Measurements from ENCODE around the gene THUMPD1. TPM values are rescaled to one million over a fixed set of nuclear protein-coding genes. Genes with fewer than 3 reads are reported as not detected.

Gene THUMPD1
- total and polyA plus RNA-seq, 2 donors (not counting 3 experiments of a cell fraction or from before 2014, with no cell fraction given), result 27.9 to 29.0 TPM

- dilution Hi-C loops (cut with MboI; ENCODE audit: extremely low pct_ligation_motif_present, low sequenced_read_pairs), result no loop called here
- peak overlapping the region; percentile 91 for H3K9ac ChIP-seq (replicated peaks; ENCODE audit: extremely low read depth, insufficient read depth, low read length)
- peak; percentile 91 for FAIRE-seq
These were observed 607 bp downstream of the THUMPD1 start for GRCh38 chr16:20740901-20741521.

GRCh38 chr16:20740007-20740883 lies 1.4 kb downstream of the THUMPD1 start:
- Histone ChIP-seq H4K20me1 (replicated peaks; ENCODE audit: control insufficient read depth, extremely low read depth, insufficient read depth, low read length) (peaks cover 2% of the 10 kb centered on the region), H3K9me1 (replicated peaks; ENCODE audit: control insufficient read depth, extremely low read depth, insufficient read depth, low read length) (no peaks in the 10 kb centered on the region), H3K4me3 (replicated peaks in 1 of 3; ENCODE audit: insufficient read depth in 1 of 3, low read depth in 1 of 3, low read length in 3 of 3) (peak overlapping the region; percentile 37 to 98 (median 91)), H2AFZ (ENCODE audit: low read depth, low read length) (no peak overlapping the region), H3K79me2 (ENCODE audit: control insufficient read depth, insufficient read depth, low read length) (peaks cover 26% of the 10 kb centered on the region), H3K9me3 (replicated peaks; ENCODE audit: control insufficient read depth, insufficient read depth, low read length) (no peaks in the 10 kb centered on the region), H3K36me3 (ENCODE audit: control insufficient read depth in 2 of 2, extremely low read depth in 1 of 2, insufficient read depth in 2 of 2, low read length in 2 of 2) (peaks cover 14 to 31% of the 10 kb centered on the region in 2 experiments), H3K9ac (replicated peaks; ENCODE audit: extremely low read depth, insufficient read depth, low read length) (peak overlapping the region; percentile 83), H3K4me1 (ENCODE audit: control insufficient read depth, extremely low read depth, insufficient read depth, low read length) (peaks cover 10% of the 10 kb centered on the region), H3K4me2 (ENCODE audit: insufficient read depth, low read length) (peak overlapping the region; percentile 98), H3K27me3 (ENCODE audit: control insufficient read depth in 2 of 2, insufficient read depth in 2 of 2, low read length in 2 of 2) (no peaks in the 10 kb centered on the region), H3K27ac (ENCODE audit: insufficient read depth, low read depth, low read length) (peak overlapping the region; percentile 53)
- DNase-seq (ENCODE audit: low read depth, low spot score) (peak; percentile 53), FAIRE-seq (no peak)
- dilution Hi-C loops (cut with MboI; ENCODE audit: extremely low pct_ligation_motif_present, low sequenced_read_pairs) (no loop called here), intact Hi-C loops (cut with micrococcal nuclease) (loop anchor here (5.0 kb wide), 1 partner anchor 162 kb away; the partner anchor contains the start of genes DCUN1D3 and LYRM1)
- POLR2A ChIA-PET, result interaction anchor here (0.5 kb wide), 1 partner anchor 34 kb away, joined by 8 read pairs; no protein-coding TSS in a partner anchor
- peak; percentile 42 to 48 for TF ChIP-seq CTCF (IDR thresholded peaks at IDR 0.05; ENCODE audit: extremely low read depth in 1 of 2, insufficient read depth in 1 of 2, low read depth in 1 of 2, low read length in 2 of 2)
- TF ChIP-seq MAX (IDR thresholded peaks at IDR 0.05; ENCODE audit: insufficient read depth, insufficient read length), result no peak
- no peak for TF ChIP-seq JUN (IDR thresholded peaks at IDR 0.05; ENCODE audit: borderline replicate concordance, insufficient read depth, insufficient read length, low read depth)
- CTCF ChIA-PET, result interaction anchor here (0.8 to 2.8 kb wide), 8 partner anchors 10 to 833 kb away, joined by 3 to 12 read pairs (median 3); no protein-coding TSS in a partner anchor
- no TSS peak for BruUV-seq (replicated peaks)

More at GRCh38 chr16:20740901-20741521, 607 bp downstream of the THUMPD1 start:
- POLR2A ChIA-PET, result interaction anchor here (0.5 kb wide), 1 partner anchor 33 kb away, joined by 8 read pairs; no protein-coding TSS in a partner anchor
- H3K36me3 ChIP-seq (ENCODE audit: control insufficient read depth in 2 of 2, extremely low read depth in 1 of 2, insufficient read depth in 2 of 2, low read length in 2 of 2), result peaks cover 14 to 24% of the 10 kb centered on the region in 2 experiments
- H3K4me3 ChIP-seq (replicated peaks in 1 of 3; ENCODE audit: insufficient read depth in 1 of 3, low read depth in 1 of 3, low read length in 3 of 3), result peak overlapping the region; percentile 37 to 98 (median 91)
- no peak for TF ChIP-seq MYC (IDR thresholded peaks at IDR 0.05; ENCODE audit: low read depth, low read length)
- TF ChIP-seq POLR2A (IDR thresholded peaks at IDR 0.05; ENCODE audit: low read depth, low read length), result peak; percentile 43
- H3K27ac ChIP-seq (ENCODE audit: insufficient read depth, low read depth, low read length), result peak overlapping the region; percentile 74
- TSS peak; percentile 53 for BruUV-seq (replicated peaks)
- no peaks in the 10 kb centered on the region for H3K27me3 ChIP-seq (ENCODE audit: control insufficient read depth in 2 of 2, insufficient read depth in 2 of 2, low read length in 2 of 2)
- peak overlapping the region; percentile 98 for H3K4me2 ChIP-seq (ENCODE audit: insufficient read depth, low read length)
- DNase-seq (ENCODE audit: low read depth, low spot score), result peak; percentile 85
- intact Hi-C loops (cut with micrococcal nuclease), result loop anchor here (1.0 to 5.0 kb wide), 3 partner anchors 65 to 342 kb away; partner anchors contain the start of genes DCUN1D3, ERI2, LYRM1 and REXO5
- peaks cover 2% of the 10 kb centered on the region for H4K20me1 ChIP-seq (replicated peaks; ENCODE audit: control insufficient read depth, extremely low read depth, insufficient read depth, low read length)
- H3K9me1 ChIP-seq (replicated peaks; ENCODE audit: control insufficient read depth, extremely low read depth, insufficient read depth, low read length), result no peaks in the 10 kb centered on the region
- peaks cover 10% of the 10 kb centered on the region for H3K4me1 ChIP-seq (ENCODE audit: control insufficient read depth, extremely low read depth, insufficient read depth, low read length)
- peaks cover 26% of the 10 kb centered on the region for H3K79me2 ChIP-seq (ENCODE audit: control insufficient read depth, insufficient read depth, low read length)
- peak overlapping the region; percentile 97 for H2AFZ ChIP-seq (ENCODE audit: low read depth, low read length)
- H3K9me3 ChIP-seq (replicated peaks; ENCODE audit: control insufficient read depth, insufficient read depth, low read length), result no peaks in the 10 kb centered on the region
- CTCF ChIA-PET, result interaction anchor here (0.8 to 2.8 kb wide), 7 partner anchors 11 to 834 kb away, joined by 3 to 12 read pairs (median 3); no protein-coding TSS in a partner anchor

All from endothelial cell of umbilical vein (primary cell).